Measurements from ENCODE around the gene C5. TPM values are rescaled to one million over a fixed set of nuclear protein-coding genes. Genes with fewer than 3 reads are reported as not detected.

C5 gene
- total RNA-seq, 1 donor: 13.8 TPM

DNA sequence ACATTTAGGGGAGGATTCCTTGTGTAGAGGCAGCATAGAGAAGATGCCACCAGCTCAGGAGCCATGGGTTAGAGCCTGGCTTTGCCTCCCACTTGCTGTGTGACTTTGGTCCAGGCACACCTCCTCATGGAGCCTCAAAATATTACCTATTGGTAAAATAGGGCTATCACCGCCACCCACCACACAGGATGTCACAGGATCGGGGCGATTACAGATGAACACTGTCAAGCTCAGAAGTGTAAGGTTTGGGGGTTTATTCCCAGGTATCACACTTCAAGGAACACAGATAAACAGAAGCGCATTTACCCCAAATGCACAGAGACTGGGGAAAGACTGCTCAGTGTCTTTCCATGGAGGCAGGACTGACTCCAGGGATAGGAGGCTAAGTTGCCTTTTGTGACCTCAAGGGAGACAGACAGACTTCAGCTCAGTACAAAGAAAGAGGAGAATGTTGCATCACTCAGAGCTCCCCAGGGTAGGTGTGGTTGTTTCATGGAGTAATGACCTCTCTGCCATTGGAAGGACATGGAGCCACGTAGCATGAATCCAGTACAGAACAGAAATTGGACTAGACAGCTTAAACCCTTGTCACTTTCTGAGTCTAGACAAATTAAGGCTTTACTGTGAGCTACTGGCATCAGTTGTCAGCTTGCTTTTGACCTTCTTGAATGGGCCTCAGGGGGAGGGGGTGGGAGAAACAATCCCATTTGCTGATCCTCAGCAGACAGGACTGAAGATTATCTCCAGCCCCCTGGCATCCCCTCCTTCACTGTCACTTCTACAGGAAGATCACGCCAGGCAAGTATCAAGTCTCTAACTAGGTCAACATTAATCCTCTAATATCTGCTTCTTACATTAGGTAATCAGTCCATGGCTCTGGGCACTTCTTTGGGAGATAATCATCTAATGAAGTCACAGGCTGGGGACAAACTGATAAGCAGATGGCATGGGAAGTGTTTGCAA lies 130.0 kb downstream of the C5 start:
- DNase-seq (ENCODE audit: low read depth): no peak
- no peak overlapping the region for H3K4me3 ChIP-seq (ENCODE audit: low read depth, low read length)
- TF ChIP-seq CTCF (IDR thresholded peaks at IDR 0.05; ENCODE audit: insufficient read depth, low read length): no peak

- DNase-seq (ENCODE audit: low read depth): no peak
- H3K4me3 ChIP-seq (ENCODE audit: low read depth, low read length): no peak overlapping the region
- no peak for TF ChIP-seq CTCF (IDR thresholded peaks at IDR 0.05; ENCODE audit: insufficient read depth, low read length)
Observed at GRCh38 chr9:120918931-120919842, 130.9 kb downstream of the C5 start.

GRCh38 chr9:120917929-120918762 lies 131.9 kb downstream of the C5 start:
- no peak for DNase-seq (ENCODE audit: low read depth)
- H3K4me3 ChIP-seq (ENCODE audit: low read depth, low read length): no peak overlapping the region
- no peak for TF ChIP-seq CTCF (IDR thresholded peaks at IDR 0.05; ENCODE audit: insufficient read depth, low read length)

DNA sequence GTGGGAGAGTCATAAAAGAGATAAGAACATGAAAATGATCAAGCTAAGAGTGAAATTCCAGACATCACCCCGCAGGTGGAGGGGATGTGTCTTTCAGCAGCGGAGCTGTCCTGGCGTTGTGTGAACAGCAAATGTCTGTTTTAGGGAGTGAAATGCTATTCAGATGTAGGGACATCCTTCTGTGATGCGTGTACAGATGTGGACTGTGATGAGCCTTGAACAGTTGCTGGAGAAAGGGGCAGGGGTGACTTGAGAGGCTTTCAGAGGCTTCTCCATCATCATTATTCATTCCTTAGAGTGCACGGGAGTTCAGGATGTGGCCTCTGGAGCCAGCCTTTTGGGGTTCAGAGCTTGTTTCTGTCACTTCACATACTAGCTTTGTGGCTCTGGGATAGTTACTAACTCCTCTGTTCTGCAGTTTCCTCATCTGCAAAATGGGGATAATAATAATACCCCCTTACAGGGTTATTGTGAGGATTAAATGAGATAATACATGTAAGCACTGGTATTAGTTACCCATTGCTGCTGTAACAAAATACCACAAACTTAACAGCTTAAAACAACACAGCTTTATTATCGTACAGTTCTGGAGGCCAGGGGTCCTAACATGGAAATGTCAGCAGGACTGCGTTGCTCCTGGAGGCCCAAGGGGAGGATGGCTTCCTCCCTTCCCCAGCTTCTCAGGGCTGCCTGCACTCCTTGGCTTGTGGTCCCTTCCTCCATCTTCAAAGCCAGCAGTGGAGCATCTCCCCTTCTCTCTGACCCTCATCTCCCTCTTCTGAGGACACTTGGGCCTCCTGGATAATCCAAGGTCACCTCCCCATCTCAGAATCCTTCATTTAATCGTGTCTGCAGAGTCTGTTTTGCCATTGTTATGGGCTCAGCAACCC lies 132.8 kb downstream of the C5 start:
- H3K4me3 ChIP-seq (ENCODE audit: low read depth, low read length): no peak overlapping the region
- DNase-seq (ENCODE audit: low read depth): no peak
- no peak for TF ChIP-seq CTCF (IDR thresholded peaks at IDR 0.05; ENCODE audit: insufficient read depth, low read length)

DNA sequence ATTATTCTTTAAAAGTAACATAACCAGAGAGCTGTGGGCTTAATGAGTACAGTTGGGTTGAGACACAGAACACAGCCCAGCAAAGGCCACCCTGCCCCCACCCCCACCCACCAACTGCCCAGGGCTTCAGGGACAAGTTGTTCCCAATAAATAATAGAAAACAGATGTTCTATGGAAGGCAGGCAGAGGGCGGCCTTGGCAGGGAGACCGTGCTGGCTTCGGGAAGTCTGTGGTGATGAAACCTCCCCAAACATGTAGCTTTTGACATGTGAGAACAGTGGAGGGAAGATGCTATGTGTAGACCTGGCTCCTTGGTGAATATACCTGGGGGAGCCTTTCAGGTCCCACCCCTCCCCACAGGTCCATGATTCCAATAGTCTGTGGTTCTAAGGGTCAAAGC lies 133.5 kb downstream of the C5 start:
- no peak overlapping the region for H3K4me3 ChIP-seq (ENCODE audit: low read depth, low read length)
- peak; percentile 28 for TF ChIP-seq CTCF (IDR thresholded peaks at IDR 0.05; ENCODE audit: insufficient read depth, low read length)
- peak; percentile 84 for DNase-seq (ENCODE audit: low read depth)
